Anterior cingulate cortex (tissue), 58 donors: ENCODE measurements around the gene TRERF1.
"Not testable (repeated sequence)": the region's sequence is repeated elsewhere in the genome, so short reads cannot be mapped to it uniquely, and the experiment has no call there.

Experiments used
- DNase-seq, 58 donors: peaks; one replicate each; lab custom pipeline; 2025; lab: John Stamatoyannopoulos, UW

Gene TRERF1

GRCh38 chr6:42230345-42231321 lies 221.1 kb downstream of the TRERF1 start:
- no peak for DNase-seq

GRCh38 chr6:42229506-42230119 lies 222.1 kb downstream of the TRERF1 start:
- no peak for DNase-seq

- no peak for DNase-seq
Observed at GRCh38 chr6:42228305-42228704, 223.4 kb downstream of the TRERF1 start.

- DNase-seq = no peak
Observed at GRCh38 chr6:42227173-42227850, 224.4 kb downstream of the TRERF1 start.

GRCh38 chr6:42226645-42227143 lies 225.0 kb downstream of the TRERF1 start:
- DNase-seq = no peak

GRCh38 chr6:42226161-42226611 lies 225.5 kb downstream of the TRERF1 start:
- no peak for DNase-seq

- DNase-seq = no peak
Observed at GRCh38 chr6:42225419-42225818, 226.3 kb downstream of the TRERF1 start.

- DNase-seq = no peak
Observed at GRCh38 chr6:42225029-42225339, 226.7 kb downstream of the TRERF1 start.

GRCh38 chr6:42224222-42225028 lies 227.3 kb downstream of the TRERF1 start:
- DNase-seq = no peak

- no peak for DNase-seq
Observed at GRCh38 chr6:42222448-42222847, 229.3 kb downstream of the TRERF1 start.

- DNase-seq = no peak
Observed at GRCh38 chr6:42221546-42221945, 230.2 kb downstream of the TRERF1 start.

GRCh38 chr6:42220807-42221206 lies 230.9 kb downstream of the TRERF1 start:
- no peak for DNase-seq

- peak; percentile 43 to 95 (median 85) for DNase-seq
Observed at GRCh38 chr6:42217519-42218367, 234.0 kb downstream of the TRERF1 start, which contains the start of gene MRPS10. Gene MRPS10, minus strand, starts transcription at chr6:42217861. Its CDS starts 12 bp downstream, at chr6:42217849.

GRCh38 chr6:42217157-42217518 lies 234.6 kb downstream of the TRERF1 start:
- no peak for DNase-seq

GRCh38 chr6:42216495-42216894 lies 235.2 kb downstream of the TRERF1 start:
- DNase-seq = not testable (repeated sequence)

- no peak for DNase-seq
Observed at GRCh38 chr6:42212442-42212841, 239.3 kb downstream of the TRERF1 start.

- no peak for DNase-seq
Observed at GRCh38 chr6:42211726-42212125, 240.0 kb downstream of the TRERF1 start.

GRCh38 chr6:42210551-42210950 lies 241.2 kb downstream of the TRERF1 start:
- no peak for DNase-seq

GRCh38 chr6:42207559-42207958 lies 244.2 kb downstream of the TRERF1 start:
- not testable (repeated sequence) for DNase-seq
